SK-N-MC (cell line): ENCODE data around the gene PPP2R3A.

Experiments
- EZH2 ChIP-seq: fragments of 200-600 bp; sonication (generic); IDR thresholded peaks from one replicate; pipeline ENCODE4 v1.6.1; 2017; ENCODE audit warnings: antibody characterized with exemption
- POLR2AphosphoS5 ChIP-seq: IDR thresholded peaks from 2 replicates; pipeline ENCODE4 v1.6.1; 2012; ENCODE audit warnings: mild to moderate bottlenecking, low read depth, low read length, borderline replicate concordance

- TF ChIP-seq EZH2 (no peak), POLR2AphosphoS5 (no peak)
These were observed 8.3 kb downstream of the PPP2R3A start for GRCh38 chr3:135973841-135974240.
